Activated CD4-positive, alpha-beta T cell treated with anti-CD3 and anti-CD28 coated beads, Interleukin-2, amount 50 U/mL, for 4 hours (primary cell): ENCODE measurements around the gene NUAK1.

Source experiments
- DNase-seq, 2 experiments: peaks; one replicate each; pipeline ENCODE4 v3.0.0-alpha.2; 2020

Gene NUAK1

GRCh38 chr12:106108185-106108835 lies 30.4 kb downstream of the NUAK1 start:
- no peak for DNase-seq

GRCh38 chr12:106107566-106107965 lies 31.2 kb downstream of the NUAK1 start:
- no peak for DNase-seq

GRCh38 chr12:106106892-106107291 lies 31.9 kb downstream of the NUAK1 start:
- DNase-seq, result no peak

GRCh38 chr12:106106061-106106566 lies 32.6 kb downstream of the NUAK1 start:
- no peak for DNase-seq

- DNase-seq, result no peak
Measured at GRCh38 chr12:106101803-106102202, 37.0 kb downstream of the NUAK1 start.

- no peak for DNase-seq
Measured at GRCh38 chr12:106098691-106099200, 40.0 kb downstream of the NUAK1 start.

- DNase-seq, result no peak
Measured at GRCh38 chr12:106097011-106097410, 41.7 kb downstream of the NUAK1 start.

- no peak for DNase-seq
Measured at GRCh38 chr12:106096376-106096775, 42.4 kb downstream of the NUAK1 start.

- DNase-seq, result no peak
Measured at GRCh38 chr12:106094304-106094703, 44.5 kb downstream of the NUAK1 start.

GRCh38 chr12:106093246-106093645 lies 45.5 kb downstream of the NUAK1 start:
- DNase-seq, result no peak

- DNase-seq, result no peak
Measured at GRCh38 chr12:106091446-106091820, 47.3 kb downstream of the NUAK1 start.

GRCh38 chr12:106090591-106091445 lies 47.9 kb downstream of the NUAK1 start:
- DNase-seq, result no peak

GRCh38 chr12:106089935-106090334 lies 48.8 kb downstream of the NUAK1 start:
- no peak for DNase-seq

GRCh38 chr12:106088811-106089485 lies 49.8 kb downstream of the NUAK1 start:
- no peak for DNase-seq

GRCh38 chr12:106088246-106088808 lies 50.4 kb downstream of the NUAK1 start:
- no peak for DNase-seq

- no peak for DNase-seq
Measured at GRCh38 chr12:106086696-106087095, 52.1 kb downstream of the NUAK1 start.

GRCh38 chr12:106085213-106085612 lies 53.5 kb downstream of the NUAK1 start:
- DNase-seq, result no peak

GRCh38 chr12:106084759-106085158 lies 54.0 kb downstream of the NUAK1 start:
- no peak for DNase-seq

GRCh38 chr12:106084014-106084671 lies 54.6 kb downstream of the NUAK1 start:
- no peak for DNase-seq

- no peak for DNase-seq
Measured at GRCh38 chr12:106082216-106083175, 56.3 kb downstream of the NUAK1 start.

- DNase-seq, result no peak
Measured at GRCh38 chr12:106081606-106082005, 57.1 kb downstream of the NUAK1 start.
